HT-29 (cell line): ENCODE measurements around the gene PACSIN2. TPM values are rescaled to one million over a fixed set of nuclear protein-coding genes. Genes with fewer than 3 reads are reported as not detected.
A peak's percentile ranks its signal among the peaks of the same experiment; 100 is the strongest.

Experiments used
- DNase-seq: peaks from one replicate; pipeline ENCODE4 v3.0.0-alpha.2; 2015; ENCODE audit warnings: low spot score
- total RNA-seq: library from RNA; depleted of rRNA; stranded (reverse); fragments of >200 nt; shearing (Covaris generic); gene quantifications from 2 replicates; pipeline ENCODE4 v1.2.3, GENCODE V29; 2014

PACSIN2 gene
- total RNA-seq, 1 experiment from 2014 or later: 44.8 TPM

DNA sequence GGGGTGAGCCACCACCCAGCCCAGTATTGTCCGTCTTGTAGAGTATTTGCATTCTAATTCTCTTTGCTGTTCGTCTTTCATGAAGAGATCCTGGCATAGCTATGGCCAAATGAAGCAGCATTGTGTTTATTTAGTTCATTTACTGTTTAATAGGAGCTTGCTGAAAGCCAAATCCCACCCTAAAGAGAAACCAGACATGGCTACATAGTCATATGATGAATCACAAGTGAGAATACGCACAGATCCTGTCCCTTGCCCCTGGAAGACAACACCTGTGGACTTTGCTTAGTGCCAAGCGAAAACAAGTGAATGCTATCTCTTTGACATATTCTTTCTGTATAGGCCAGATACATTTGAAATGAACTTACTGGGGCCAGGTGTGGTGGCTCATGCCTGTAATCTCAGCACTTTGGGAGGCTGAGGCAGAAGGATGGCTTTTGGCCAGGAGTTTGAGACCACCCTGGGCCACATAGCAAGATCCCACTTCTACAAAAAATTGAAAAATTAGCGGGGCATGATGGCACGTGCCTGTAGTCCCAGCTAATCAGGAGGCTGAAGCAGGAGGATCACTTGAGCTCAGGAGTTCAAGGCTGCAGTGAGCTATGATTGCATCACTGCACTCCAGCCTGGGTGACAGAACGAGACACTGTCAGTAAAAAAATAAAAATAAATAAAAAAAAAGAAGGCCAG, 152.8 kb downstream of the PACSIN2 start:
- peak; percentile 20 for DNase-seq

DNA sequence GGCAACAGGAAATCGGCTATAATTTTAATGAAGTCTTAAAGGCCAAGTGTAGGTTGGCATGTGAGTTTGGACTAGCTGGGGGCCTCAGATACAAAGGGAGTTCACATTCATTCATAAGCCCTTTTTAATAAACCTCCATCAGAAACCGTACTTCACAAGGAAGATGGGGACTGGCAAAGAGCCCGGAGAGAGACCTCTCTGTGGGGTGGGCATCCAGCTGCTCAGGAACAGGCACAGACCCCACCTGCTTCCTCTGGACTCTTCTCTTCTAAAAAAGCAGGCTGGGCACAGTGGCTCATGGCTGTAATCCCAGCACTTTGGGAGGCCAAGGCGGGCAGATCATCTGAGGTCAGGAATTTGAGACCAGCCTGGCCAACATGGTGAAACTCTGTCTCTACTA, 154.0 kb downstream of the PACSIN2 start:
- DNase-seq: no peak

DNA sequence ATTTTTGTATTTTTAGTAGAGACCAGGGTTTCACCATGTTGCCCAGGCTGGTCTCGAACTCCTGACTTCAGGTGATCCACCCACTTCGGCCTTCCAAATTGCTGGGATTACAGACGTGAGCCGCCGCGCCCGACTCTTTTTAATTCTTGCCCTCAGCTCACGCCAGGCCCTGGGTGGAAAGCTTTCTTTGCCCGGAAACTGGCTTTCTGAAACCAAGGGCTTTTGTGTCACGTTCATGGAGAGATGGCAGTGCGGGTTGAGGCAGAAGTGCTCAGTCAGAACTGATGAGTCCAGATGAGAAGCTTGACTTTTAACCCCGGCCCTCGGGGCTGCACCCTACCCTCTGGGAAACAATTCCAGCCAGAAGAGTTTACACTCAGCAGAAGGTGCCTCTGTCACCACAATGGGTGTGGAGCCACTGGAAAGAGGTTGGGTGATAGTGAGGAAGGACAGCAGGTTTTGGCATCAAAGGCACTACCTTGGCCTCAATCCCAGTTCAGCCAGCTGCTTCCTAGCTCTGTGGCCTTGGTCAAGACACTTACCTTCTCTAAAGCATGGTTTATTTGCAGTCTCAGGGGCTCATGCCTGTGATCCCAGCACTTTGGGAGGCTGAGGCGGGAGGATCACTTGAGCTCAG, 157.0 kb downstream of the PACSIN2 start:
- DNase-seq: no peak

DNA sequence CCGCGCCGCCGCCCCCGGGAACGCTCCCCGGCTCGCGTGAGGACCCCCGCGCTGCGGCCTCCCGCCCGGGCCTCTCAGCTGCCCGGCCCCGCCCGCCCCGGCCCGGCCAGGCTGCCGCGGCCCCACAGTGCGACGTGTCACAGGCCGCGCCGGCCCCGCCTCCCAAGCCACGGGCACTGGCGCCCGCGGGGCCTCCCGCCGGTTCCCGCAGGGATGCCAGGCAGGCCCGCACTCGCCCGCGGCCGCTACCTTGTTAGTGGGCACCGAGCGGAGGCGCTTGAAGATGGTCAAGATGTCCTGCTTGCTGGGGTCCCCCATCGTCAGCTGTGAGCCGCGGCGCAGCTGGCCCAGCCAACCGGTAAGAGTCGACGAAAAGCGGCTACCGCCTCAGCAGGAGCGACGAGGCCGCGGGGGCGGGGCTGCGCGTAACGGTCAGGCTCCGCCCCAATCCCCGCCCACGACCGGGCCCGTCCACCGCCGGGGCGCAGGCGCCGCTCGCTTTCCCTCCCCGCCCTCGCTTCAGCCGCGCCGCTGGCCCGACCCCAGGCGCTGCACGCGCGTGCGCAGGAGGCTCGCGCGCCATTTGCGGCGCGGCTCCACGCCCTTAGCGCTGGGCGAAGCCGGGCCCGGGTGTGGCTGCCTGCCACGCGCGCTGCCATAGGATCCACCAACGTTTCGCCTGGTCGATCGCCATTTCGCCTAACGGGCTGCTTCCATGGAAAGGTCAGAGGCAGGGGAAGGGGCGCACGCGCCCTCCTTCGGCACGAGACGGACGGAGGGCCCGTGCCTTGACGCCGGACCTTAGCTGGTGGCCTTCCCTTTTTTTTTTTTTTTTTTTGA, 157.9 kb downstream of the PACSIN2 start, which contains the start of gene ARFGAP3:
ARFGAP3 (minus strand) TSS at position 409 of the 840 bp plus-strand sequence; CDS start at position 318, 91 bp downstream.
- DNase-seq: peak; percentile 87

DNA sequence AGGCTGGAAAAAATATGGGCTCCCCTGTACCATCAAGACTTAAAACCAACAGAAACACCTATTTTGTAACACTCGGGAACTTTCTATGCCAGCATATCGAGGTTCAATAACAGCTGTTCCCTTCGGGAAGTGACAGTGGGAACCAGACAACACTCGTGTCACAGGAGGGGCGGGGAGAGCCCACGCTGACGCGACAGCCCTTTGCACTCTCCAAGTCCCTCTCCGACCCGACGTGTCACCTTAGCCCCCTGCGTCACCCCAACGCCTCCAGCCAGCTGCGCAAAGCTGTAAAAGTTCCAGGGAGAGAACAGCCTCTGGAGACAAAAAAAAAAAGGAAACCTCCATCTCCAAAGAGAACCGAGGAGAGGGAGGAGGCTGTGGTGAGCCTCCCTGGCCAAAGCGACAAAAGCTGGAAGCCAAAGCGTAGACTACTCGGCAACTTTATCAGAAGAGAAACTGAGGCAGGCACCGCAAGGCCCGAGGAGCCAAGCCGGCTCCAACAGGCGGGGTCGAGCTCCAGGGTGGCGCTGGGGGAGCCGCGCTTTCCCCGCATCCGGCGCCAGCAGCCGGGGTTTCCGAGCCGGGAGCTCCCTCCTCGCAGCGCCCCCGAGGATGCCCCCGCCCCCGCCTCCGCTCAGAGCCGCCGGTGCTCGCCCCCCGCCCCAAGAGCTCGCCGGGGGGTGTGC, 158.6 kb downstream of the PACSIN2 start:
- no peak for DNase-seq

DNA sequence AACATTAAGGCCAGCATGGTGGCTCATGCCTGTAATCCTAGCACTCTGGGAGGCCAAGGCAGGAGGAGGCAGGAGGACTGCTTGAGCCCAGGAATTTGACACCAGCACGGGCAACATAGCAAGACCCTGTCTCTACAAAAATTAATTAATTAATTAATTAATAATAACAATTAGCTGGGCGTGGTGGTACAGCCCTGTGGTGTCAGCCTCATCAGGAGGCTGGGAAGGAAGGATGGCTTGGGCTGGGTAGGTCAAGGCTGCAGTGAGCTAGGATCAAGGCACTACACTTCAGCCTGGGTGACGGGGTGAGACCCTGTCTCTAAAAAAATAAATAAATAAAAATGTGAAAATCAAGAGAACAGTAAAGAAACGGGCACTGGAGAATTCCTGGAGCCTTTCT, 159.2 kb downstream of the PACSIN2 start:
- DNase-seq: no peak

DNA sequence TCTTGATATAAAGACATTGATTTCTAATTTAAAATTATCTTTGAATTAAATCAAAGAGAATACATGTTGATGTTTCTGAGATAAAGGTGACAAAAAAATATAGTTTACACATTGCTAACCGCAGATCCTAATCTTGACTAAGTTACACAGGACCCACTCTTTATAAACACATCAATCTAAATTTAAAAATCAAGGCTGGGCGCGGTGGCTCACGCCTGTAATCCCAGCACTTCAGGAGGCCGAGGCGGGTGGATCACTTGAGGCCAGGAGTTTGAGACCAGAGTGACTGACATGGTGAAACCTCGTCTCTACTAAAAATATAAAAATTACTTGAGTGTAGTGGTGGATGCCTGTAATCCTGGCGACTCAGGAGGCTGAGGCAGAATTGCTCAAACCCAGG, 159.7 kb downstream of the PACSIN2 start:
- no peak for DNase-seq

DNA sequence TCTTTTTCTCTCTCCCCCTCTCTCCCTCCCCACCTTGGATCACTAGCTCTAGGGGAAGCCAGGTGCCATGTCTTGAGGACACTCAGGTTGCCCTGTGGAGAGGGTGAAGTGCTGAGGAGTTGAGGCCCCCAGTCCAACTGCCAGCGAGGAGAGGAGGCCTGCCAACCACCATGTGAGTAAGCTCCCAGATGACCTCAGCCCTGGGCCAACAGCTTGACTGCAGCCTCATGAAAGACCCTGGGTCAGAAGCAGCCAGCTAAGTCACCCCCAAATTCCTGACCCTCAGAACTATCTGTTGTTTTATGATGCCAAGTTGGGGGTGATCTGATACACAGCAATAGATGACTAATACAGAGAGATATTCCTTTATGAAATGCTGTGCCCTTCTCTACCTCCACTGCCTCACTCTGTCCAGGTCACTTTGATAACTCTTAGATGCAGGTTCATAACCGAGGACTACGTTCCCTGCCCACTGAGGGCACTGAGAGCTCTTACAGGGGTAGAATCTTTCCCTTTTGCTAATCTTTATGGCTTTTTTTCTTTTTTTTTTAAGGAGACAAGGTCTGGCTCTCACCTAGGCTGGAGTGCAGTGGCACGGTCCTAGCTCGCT, 165.9 kb downstream of the PACSIN2 start:
- no peak for DNase-seq

DNA sequence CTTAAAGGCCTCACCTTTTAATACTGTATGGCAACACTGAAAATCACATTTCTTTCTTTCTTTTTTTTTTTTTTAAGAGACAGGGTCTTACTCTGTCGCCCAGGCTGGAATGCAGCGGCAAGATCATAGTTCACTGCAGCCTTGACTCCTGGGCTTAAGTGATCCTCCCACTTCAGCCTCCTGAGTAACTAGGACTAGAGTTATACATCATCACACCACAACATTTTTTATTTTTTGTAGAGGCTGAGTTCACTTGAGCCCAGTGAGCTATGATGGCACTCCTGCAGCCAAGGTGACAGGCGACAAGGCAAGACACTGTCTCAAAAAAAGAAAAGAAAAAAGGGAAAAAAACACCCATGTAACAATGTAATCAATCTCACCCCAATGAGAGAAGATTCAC, 167.8 kb downstream of the PACSIN2 start:
- no peak for DNase-seq

DNA sequence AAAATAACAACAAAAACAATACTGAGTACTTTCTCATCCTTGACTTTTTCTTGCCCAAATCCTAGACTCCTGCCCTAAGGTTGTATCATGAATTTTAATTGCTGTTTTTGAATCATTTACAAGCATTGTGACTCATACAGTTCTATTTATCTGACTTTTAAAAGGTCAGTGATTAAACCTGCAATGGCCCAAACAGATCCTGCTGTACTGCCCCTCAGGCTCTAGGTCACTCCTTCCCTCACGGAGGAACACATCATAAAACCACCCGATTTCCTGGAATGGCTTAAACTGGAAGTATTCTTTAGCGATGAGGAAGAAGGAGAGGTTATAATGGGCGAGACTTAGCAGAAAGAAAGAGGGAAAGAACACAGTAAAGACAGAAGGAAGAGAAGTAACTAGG, 170.2 kb downstream of the PACSIN2 start:
- DNase-seq: peak; percentile 68

DNA sequence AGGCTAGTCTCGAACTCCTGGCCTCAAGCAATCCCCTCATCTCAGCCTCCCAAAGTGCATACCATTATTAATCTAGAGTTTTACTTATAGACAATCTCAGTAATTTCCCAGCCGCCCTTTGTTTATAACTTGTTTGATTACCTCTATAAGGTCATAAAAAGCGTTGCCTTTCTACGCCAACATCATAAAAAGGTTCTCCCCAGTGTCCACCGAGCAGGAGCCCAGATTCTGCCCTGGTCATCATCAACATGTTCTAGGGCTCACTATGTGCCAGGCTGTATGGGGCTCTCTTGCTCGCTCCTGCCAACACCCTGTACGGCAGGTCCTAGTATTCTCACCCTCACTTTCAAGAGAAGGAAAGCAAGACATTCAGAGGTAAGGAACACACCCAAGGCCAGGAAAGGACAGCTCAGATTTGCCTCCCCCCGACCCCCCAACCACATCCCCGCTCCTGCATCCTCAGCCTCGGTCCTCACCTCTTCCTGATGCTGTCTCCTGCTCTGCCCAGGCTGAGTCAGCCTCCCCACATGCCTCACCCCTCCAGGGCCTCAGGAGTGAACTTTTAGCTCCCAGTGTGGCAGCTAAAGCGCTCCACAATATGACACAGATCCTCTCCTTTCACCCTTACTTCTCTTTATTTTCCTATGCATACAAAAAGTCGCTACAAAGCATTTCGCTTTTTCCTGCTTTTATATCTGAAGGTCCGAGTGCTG, 172.1 kb downstream of the PACSIN2 start:
- no peak for DNase-seq

DNA sequence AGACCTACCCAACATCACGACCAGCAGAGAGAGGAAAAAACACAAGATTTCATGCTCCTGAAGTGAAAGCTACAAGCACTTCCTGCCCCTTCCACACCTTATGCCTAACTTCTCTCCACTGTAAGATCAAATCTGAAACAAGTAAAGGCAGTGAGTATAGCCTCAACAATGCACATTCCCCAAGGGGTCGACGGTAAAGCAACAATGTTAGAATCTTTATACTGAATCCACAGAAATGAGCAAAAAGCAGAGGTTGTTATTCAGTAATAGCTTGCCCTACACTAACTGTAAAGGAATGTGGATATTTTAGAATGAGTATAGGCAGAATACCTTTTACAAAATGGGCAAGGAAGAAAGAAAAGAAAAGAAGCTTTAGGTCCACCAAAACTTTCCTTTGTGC, 173.5 kb downstream of the PACSIN2 start:
- no peak for DNase-seq

DNA sequence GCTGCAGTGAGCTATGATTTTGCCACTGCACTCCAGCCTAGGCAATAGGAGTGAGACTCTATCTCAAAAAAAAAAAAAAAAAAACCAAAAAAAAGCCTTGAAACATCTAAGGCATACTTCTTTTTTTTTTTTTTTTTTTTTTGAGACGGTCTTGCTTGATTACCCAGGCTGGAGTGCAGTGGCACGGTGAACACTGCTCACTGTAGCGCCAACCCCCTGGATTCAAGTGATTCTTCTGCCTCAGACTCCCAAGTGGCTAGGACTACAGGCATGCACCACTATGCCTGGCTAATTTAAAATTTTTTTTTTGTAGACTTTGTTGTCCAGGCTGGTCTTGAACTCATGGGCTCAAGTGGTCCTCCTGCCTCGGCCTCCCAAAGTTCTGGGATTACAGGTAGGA, 177.4 kb downstream of the PACSIN2 start:
- DNase-seq: no peak

DNA sequence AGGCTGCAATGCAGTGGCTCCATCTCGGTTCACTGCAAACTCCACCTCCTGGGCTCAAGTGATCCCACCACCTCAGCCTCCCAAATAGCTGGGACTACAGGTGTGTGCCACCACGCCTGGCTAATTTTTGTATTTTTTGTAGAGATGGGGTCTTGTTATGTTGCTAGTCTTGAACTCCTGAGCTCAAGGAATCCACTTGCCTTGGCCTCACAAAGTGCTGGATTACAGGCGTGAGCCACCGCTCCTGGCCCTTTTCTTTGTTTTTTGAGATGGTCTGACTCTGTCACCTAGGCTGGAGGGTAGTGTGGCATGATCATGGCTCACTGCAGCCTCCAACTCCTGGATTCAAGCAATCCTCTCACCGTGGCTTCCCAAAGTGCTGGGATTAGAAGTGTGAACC, 178.9 kb downstream of the PACSIN2 start:
- no peak for DNase-seq

DNA sequence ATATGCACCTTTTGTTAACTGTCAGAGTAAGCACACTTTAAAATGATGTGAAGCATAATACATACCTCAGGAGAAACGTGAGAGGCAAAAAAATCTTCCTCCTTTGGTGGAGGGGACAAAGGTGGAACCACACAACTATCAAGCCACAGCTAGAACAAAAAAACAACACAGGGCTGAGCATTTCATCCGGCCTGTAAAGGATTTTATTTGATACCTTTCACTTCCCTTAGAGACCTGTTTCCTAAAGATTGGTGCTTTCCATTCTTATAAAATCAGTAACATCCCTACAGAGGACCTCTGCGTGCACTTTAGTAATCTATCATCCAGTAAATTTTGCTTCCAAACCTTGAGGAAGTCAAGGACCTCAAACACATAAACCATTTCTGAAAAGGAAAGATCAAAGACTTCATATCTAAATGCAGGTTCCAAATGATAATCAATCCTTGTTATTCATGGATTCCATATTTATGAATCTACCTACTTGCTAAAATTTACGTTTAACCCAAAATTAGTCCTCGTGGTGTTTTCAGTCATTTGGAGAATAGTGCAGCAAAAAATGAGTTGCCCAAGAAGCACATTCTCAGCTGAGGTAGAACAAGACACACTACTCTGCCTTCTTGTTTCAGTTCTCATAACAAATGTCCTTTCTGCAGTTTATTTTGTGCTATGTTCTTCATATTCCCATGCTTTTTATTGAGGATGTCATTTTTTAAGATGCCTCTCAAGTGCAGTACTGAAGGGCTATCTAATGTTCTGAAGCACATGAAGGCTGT, 180.6 kb downstream of the PACSIN2 start:
- no peak for DNase-seq

DNA sequence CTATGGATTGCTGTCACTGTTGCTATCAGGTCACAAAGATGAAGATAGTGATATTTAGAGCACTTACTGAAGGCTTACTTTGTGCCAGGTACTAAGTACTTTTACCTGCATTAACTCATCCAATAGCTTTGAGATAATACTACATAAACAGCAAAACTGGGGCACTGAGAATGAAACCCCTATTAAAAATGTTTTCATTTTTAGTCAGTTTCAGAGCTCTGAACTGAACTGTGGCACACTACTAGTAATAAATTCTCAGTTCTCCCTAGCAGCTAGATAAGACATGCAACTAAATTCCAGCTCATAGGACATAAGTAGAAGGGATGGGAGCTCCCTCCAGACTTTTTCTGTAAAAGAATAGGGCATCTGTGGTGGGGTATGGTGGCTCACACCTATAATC, 181.8 kb downstream of the PACSIN2 start:
- DNase-seq: no peak

DNA sequence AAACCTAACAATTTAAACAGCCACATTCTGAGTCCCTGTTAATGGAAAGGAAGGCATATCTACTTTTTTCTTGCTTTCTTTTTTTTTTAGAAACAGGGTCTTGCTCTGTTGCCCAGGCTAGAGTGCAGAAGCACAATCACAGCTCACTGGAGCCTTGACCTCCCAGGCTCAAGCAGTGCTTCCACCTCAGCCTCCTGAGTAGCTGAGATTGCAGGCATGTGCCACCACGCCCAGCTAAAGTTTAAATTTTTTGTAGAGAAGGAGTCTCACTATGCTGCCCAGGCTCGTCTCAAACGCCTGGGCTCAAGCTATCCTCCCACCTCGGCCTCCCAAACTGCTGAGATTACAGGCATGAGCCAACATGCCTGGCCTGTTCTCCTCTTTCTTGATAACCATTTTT, 183.2 kb downstream of the PACSIN2 start:
- DNase-seq: no peak

DNA sequence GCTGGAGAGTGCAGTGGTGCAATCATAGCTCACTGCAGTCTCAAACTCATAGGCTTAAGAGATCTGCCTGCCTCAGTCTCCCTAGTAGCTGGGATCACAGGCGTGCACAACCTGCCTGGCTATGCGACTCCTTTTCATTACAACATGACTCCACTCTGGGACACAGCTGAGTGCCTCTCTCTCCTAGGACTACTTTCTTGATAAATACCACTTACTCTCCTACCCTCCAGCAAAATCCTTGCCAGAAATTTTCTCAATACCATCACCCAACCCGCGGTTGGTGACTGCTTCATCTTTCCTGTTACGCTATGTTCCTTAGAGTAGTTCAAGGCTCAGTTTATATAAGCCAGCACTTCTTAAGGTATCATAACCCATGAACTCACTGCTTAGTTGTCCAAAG, 184.8 kb downstream of the PACSIN2 start:
- DNase-seq: no peak

DNA sequence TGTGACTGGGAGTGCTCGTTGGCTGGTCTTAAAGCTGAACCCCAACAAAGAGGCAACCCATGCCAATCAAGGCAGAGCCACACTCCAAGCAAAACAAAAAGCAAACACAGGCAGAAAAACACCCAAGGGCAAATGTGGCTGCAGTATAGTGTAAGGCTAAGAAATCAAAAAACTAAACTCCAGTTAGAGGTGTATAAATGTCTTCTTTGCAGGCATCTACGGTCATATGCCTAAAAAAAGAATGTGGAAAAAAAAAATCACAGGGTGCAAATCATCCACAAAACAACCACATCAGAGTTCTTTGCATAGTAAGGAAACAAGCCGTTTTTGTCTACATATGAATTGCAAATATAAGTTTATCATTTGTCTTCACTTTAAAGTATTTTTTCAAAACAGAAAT, 185.6 kb downstream of the PACSIN2 start:
- no peak for DNase-seq

DNA sequence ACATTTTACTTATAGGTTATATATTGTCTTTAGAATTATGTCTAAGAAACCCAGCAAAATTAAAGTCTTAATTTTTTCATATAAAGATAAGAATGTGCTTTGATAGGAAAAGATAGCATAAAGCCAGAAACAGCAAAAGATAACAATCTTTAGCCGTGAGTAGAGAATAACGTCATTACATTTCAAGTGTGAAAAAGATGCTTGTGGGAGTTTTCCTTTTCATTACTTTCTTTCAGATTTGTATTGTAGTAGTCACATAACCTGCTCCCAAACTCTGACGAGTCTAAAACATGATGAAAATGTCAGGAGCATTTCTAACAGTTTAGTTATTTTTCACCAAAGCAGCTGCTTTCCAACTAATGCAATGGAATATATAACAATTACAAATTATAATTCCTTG, 189.2 kb downstream of the PACSIN2 start:
- no peak for DNase-seq
